ENCODE measurements around the gene PODN.

- no peak for TF ChIP-seq ELF4 (IDR thresholded peaks at IDR 0.05)
- TF ChIP-seq FOXM1 (IDR thresholded peaks at IDR 0.05; ENCODE audit: borderline replicate concordance), result no peak
- TF ChIP-seq HDGF (IDR thresholded peaks at IDR 0.05; ENCODE audit: borderline replicate concordance), result no peak
- TF ChIP-seq PKNOX1 (IDR thresholded peaks at IDR 0.05), result no peak
- TF ChIP-seq SUZ12 (IDR thresholded peaks at IDR 0.05), result no peak
- no peak for TF ChIP-seq TARDBP (IDR thresholded peaks at IDR 0.05)
- TF ChIP-seq FOXK2 (IDR thresholded peaks at IDR 0.05), result no peak
- TF ChIP-seq SP1 (IDR thresholded peaks at IDR 0.05), result no peak
Measured at GRCh38 chr1:53076165-53076564, 14.2 kb downstream of the PODN start.
